Adrenal gland (tissue), 12 donors: ENCODE results near the gene CHDH. TPM values are rescaled to one million over a fixed set of nuclear protein-coding genes. Genes with fewer than 3 reads are reported as not detected.
A peak's percentile ranks its signal among the peaks of the same experiment; 100 is the strongest.

ENCODE experiments used
- DNase-seq, 7 donors: peaks; one replicate each; pipeline ENCODE4 v3.0.0-alpha.2; 2019 to 2020
- H3K27ac ChIP-seq, 5 donors: fragments of 200-600 bp; sonication (generic) in 4 of 5; 1 replicate in 3 of 5; 2 replicates in 2 of 5; pipeline versions ENCODE4 v1.5.1 to v1.8.0; 2016 to 2020; ENCODE audit warnings: mild to moderate bottlenecking in 1 of 5
- H3K27me3 ChIP-seq: fragments of 200-600 bp; 2 replicates; pipeline ENCODE4 v1.8.0; 2021
- H3K36me3 ChIP-seq, 2 donors: fragments of 200-600 bp; replicated peaks in 1 of 2; 1 replicate in 1 of 2; 2 replicates in 1 of 2; pipeline versions ENCODE4 v1.5.1 to v1.8.0; 2018 to 2022
- H3K4me1 ChIP-seq, 2 donors: fragments of 200-600 bp; replicated peaks in 1 of 2; 1 replicate in 1 of 2; 2 replicates in 1 of 2; pipeline versions ENCODE4 v1.5.1 to v1.8.0; 2018 to 2021
- H3K4me3 ChIP-seq, 4 donors: fragments of 200-600 bp; sonication (generic) in 3 of 4; one replicate each; pipeline ENCODE4 v1.5.1; 2016 to 2018
- H3K9me3 ChIP-seq, 3 donors: fragments of 200-600 bp; sonication (generic) in 1 of 3; replicated peaks in 1 of 3; 1 replicate in 2 of 3; 2 replicates in 1 of 3; pipeline versions ENCODE4 v1.5.1 to v1.8.0; 2016 to 2021
- CTCF ChIP-seq, 6 experiments: fragments of 450-650 bp in 4 of 6; fragments of 200-600 bp in 2 of 6; sonication (generic) in 1 of 6; IDR thresholded peaks; 1 replicate in 5 of 6; 2 replicates in 1 of 6; pipeline versions ENCODE4 v1.5.1 to v1.8.0; 2016 to 2021; ENCODE audit warnings: antibody characterized with exemption in 6 of 6, mild to moderate bottlenecking in 2 of 6, moderate library complexity in 1 of 6
- POLR2A ChIP-seq, 2 donors: fragments of 450-650 bp; IDR thresholded peaks; one replicate each; pipeline ENCODE4 v1.6.1; 2017; ENCODE audit warnings: antibody characterized with exemption in 2 of 2, mild to moderate bottlenecking in 2 of 2, moderate library complexity in 1 of 2
- WGBS, 4 donors: extraction: QIAGEN DNeasy Blood & Tissue Kit in 2 of 4; methylation state at CpG; one replicate each; pipeline versions ENCODE4 v1.1.5 to v1.1.7; 2013 to 2017; 5-methylcytosine and 5-hydroxymethylcytosine counted together
- intact Hi-C, 2 donors: fragments of 100-400 bp; cut with DNase I; formaldehyde crosslinking; loops; one replicate each; pipeline versions ENCODE4 v1.14.1 to v1.15.0; 2022 to 2023
- polyA plus RNA-seq, 3 donors: library from polyadenylated mRNA; stranded (reverse); fragments of 200-250 nt in 2 of 3; fragments of 350-450 nt in 1 of 3; fragmentation: Illumina TruSeq in 1 of 3; extraction: RNeasy Lipid Tissue Mini Kit (QIAGEN cat#74804) in 1 of 3; gene quantifications; one replicate each; pipeline ENCODE4 v1.2.3, GENCODE V29; 2013 to 2014
- total RNA-seq, 9 donors: library from RNA; depleted of rRNA in 4 of 9; stranded (reverse); fragments of >200 nt in 4 of 9; fragments of 120-200 nt in 1 of 9; fragmentation: NEBNext Ultra II Directional in 1 of 9; extraction: Animal tissue kit (Norgen Biotek cat#: 25700) in 1 of 9; gene quantifications; one replicate each; pipeline versions ENCODE4 v1.1.0 to v1.2.4, GENCODE V29; 2013 to 2023
- donor health status: healthy with polysubstance abuse.
- donor health status: Bipolar disorder and iron deficiency.
- donor health status: DM: yes; HTN: yes; CAD: no.
- donor health status: DM: no; HTN: no; CAD: no.
- donor health status: DM: no; HTN: no; CAD: no.
- donor health status: DM: yes; HTN: yes; CAD: no.

CHDH gene
- total and polyA plus RNA-seq, 12 donors: 0.17 to 29.6 (median 5.3) TPM

DNA sequence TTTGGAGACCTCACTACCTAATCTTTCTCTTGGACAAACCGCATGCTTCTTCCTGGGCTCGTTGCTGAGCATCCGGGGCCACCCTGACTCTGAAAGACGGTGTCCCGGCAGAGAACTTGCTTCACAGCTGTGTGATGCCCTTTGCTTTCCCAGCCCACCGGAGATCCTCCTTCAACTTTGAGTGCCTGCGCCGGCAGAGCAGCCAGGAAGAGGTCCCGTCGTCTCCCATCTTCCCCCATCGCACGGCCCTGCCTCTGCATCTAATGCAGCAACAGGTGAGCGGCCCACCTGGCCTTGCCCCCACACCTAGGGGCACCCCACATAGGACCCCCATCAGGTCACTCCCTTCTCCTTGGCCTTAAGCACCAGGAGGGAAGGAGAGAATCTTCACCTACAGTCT, 37.7 kb downstream of the CHDH start:
- intact Hi-C loops: no loop called here
- peak in 3 of 7 donors; percentile 13 to 35 (median 15) for DNase-seq
- no peak overlapping the region for H3K27ac ChIP-seq

GRCh38 chr3:53807117-53807810, 39.0 kb downstream of the CHDH start:
- peak in 2 of 7 donors; percentile 14 to 42 for DNase-seq
- peaks cover 10% of the 10 kb centered on the region in 2 donors for H3K4me1 ChIP-seq
- no peaks in the 10 kb centered on the region for H3K9me3 ChIP-seq
- no peak overlapping the region for H3K4me3 ChIP-seq
- intact Hi-C loops: no loop called here
- no peaks in the 10 kb centered on the region for H3K27me3 ChIP-seq
- H3K27ac ChIP-seq: peak overlapping the region in 1 of 5 donors; percentile 83
- H3K36me3 ChIP-seq: peaks cover 0 to 28% of the 10 kb centered on the region in 2 donors
- 88 to 93% (median 92%) methylated on average over 5 to 15 of the region's 15 CpGs for WGBS, 4 donors
- TF ChIP-seq POLR2A (IDR thresholded peaks at IDR 0.05) (no peak), CTCF (IDR thresholded peaks at IDR 0.05) (no peak)

More for the DNA sequence above, 37.7 kb downstream of the CHDH start:
- H3K36me3 ChIP-seq: peaks cover 0 to 28% of the 10 kb centered on the region in 2 donors
- 87 to 95% (median 92%) methylated on average over 12 to 13 of the region's 13 CpGs for WGBS, 4 donors
- no peaks in the 10 kb centered on the region for H3K9me3 ChIP-seq
- H3K4me1 ChIP-seq: peaks cover 10% of the 10 kb centered on the region in 2 donors
- no peak for TF ChIP-seq CTCF (IDR thresholded peaks at IDR 0.05)
- TF ChIP-seq POLR2A (IDR thresholded peaks at IDR 0.05): no peak
- no peaks in the 10 kb centered on the region for H3K27me3 ChIP-seq
- no peak overlapping the region for H3K4me3 ChIP-seq

- H3K4me3 ChIP-seq: no peak overlapping the region
- DNase-seq: peak; percentile 15 to 80 (median 75)
- peak overlapping the region in 4 of 5 donors; percentile 51 to 83 (median 72) for H3K27ac ChIP-seq
- H3K9me3 ChIP-seq: no peaks in the 10 kb centered on the region
- 63 to 76% (median 67%) methylated on average over 7 to 10 of the region's 10 CpGs for WGBS, 4 donors
- no peaks in the 10 kb centered on the region for H3K27me3 ChIP-seq
- intact Hi-C loops: no loop called here
- H3K36me3 ChIP-seq: peaks cover 0 to 29% of the 10 kb centered on the region in 2 donors
- peak in 1 of 6 experiments; percentile 5 for TF ChIP-seq CTCF (IDR thresholded peaks at IDR 0.05)
- no peak for TF ChIP-seq POLR2A (IDR thresholded peaks at IDR 0.05)
- H3K4me1 ChIP-seq: peaks cover 10% of the 10 kb centered on the region in 2 donors
These were observed 39.8 kb downstream of the CHDH start for GRCh38 chr3:53806182-53807116.
